Panc1 (cell line): Measurements from ENCODE around the gene C4BPA. TPM values are rescaled to one million over a fixed set of nuclear protein-coding genes. Genes with fewer than 3 reads are reported as not detected.

Experiments
- ATAC-seq: fragments of 200-7000 bp; cut with Tn5 transposase; 2 replicates; pipeline ENCODE4 v1.9.1; 2020; ENCODE audit warnings: mild to moderate bottlenecking, moderate library complexity
- BruUV-seq: library from RNA; stranded (reverse); fragments of 400-500 nt; replicated peaks from 2 replicates; lab custom pipeline; 2021; lab: Mats Ljungman, UMichigan
- CTCF ChIA-PET: fragments of 300-600 bp; sonication (Branson Sonifier 250); formaldehyde crosslinking; loops from one replicate; lab custom pipeline; 2022; ENCODE audit warnings: antibody characterized with exemption; lab: Charles Lee
- POLR2A ChIA-PET: fragments of 300-600 bp; sonication (Branson Sonifier 250); formaldehyde crosslinking; loops from one replicate; lab custom pipeline; 2022; ENCODE audit warnings: antibody characterized with exemption; lab: Charles Lee
- DNase-seq: peaks from one replicate; pipeline ENCODE4 v3.0.0-alpha.2; 2010; ENCODE audit warnings: low read depth, low spot score
- H3K27ac ChIP-seq: 2 replicates; pipeline ENCODE4 v1.5.1; 2011; ENCODE audit warnings: mild to moderate bottlenecking, low read length, inconsistent platforms
- H3K27me3 ChIP-seq: fragments of 200-500 bp; sonication (Bioruptor generic); 2 replicates; pipeline ENCODE4 v1.6.0; 2014; ENCODE audit warnings: low read length, inconsistent platforms; ENCODE audit not compliant: control insufficient read depth, insufficient read depth
- H3K36me3 ChIP-seq: fragments of 200-500 bp; sonication (Bioruptor generic); 2 replicates; pipeline ENCODE4 v1.5.1; 2014; ENCODE audit warnings: inconsistent platforms, mild to moderate bottlenecking, low read length, moderate library complexity; ENCODE audit not compliant: control insufficient read depth, insufficient read depth
- H3K4me1 ChIP-seq: 2 replicates; pipeline ENCODE4 v1.5.1; 2011; ENCODE audit warnings: inconsistent platforms, mild to moderate bottlenecking, low read length, moderate library complexity; ENCODE audit not compliant: control insufficient read depth, insufficient read depth
- H3K4me3 ChIP-seq, 2 experiments: 2 replicates each; pipeline ENCODE4 v1.5.1; 2011 to 2012; ENCODE audit warnings: low read depth in 2 of 2, low read length in 2 of 2, mild to moderate bottlenecking in 2 of 2, inconsistent platforms in 1 of 2, moderate library complexity in 1 of 2
- H3K9me3 ChIP-seq: fragments of 200-500 bp; sonication (Bioruptor generic); 2 replicates; pipeline ENCODE4 v1.5.1; 2014; ENCODE audit warnings: low read depth, mild to moderate bottlenecking, inconsistent platforms, low read length, moderate library complexity; ENCODE audit not compliant: control insufficient read depth, insufficient read depth
- CTCF ChIP-seq: fragments of 450-650 bp; IDR thresholded peaks from 2 replicates; pipeline ENCODE4 v1.5.1; 2017; ENCODE audit warnings: mild to moderate bottlenecking
- POLR2AphosphoS5 ChIP-seq: IDR thresholded peaks from 2 replicates; pipeline ENCODE4 v1.6.1; 2012; ENCODE audit warnings: mild to moderate bottlenecking, low read depth, low read length, moderate library complexity
- REST ChIP-seq, 2 experiments: IDR thresholded peaks; 2 replicates each; pipeline ENCODE4 v1.6.1; 2011 to 2012; ENCODE audit warnings: low read depth in 2 of 2, control low read depth in 1 of 2, low read length in 1 of 2, mild to moderate bottlenecking in 1 of 2, moderate library complexity in 1 of 2; ENCODE audit not compliant: insufficient read depth in 1 of 2
- SIN3A ChIP-seq: IDR thresholded peaks from 2 replicates; pipeline ENCODE4 v1.6.1; 2012; ENCODE audit warnings: low read depth, mild to moderate bottlenecking, low read length, moderate library complexity, borderline replicate concordance; ENCODE audit not compliant: insufficient read depth
- TCF7L2 ChIP-seq: IDR thresholded peaks from 2 replicates; pipeline ENCODE4 v1.6.1; 2011; ENCODE audit warnings: mild to moderate bottlenecking, low read depth, low read length, inconsistent platforms
- in situ Hi-C: cut with HindIII; loops from 2 replicates; pipeline ENCODE4 v1.10.0; 2016; ENCODE audit warnings: low sequenced_read_pairs, low pct_unique_long_range_greater_than_20kb
- intact Hi-C: fragments of 100-400 bp; cut with micrococcal nuclease; formaldehyde crosslinking; loops from one replicate; pipeline ENCODE4 v1.10.0; 2022; ENCODE audit not compliant: unreplicated experiment
- total RNA-seq: library from RNA; stranded (reverse); gene quantifications from one replicate; pipeline ENCODE4 v1.2.1, GENCODE V29; 2021; ENCODE audit not compliant: unreplicated experiment

C4BPA gene
- total RNA-seq, 1 experiment from 2014 or later, result 0.26 TPM

- Histone ChIP-seq H3K9me3 (no peaks in the 10 kb centered on the region), H3K4me1 (0 out of 2 replicates have a peak, but pooled peaks cover 2% of the 10 kb centered on the region), H3K27ac (no peak overlapping the region), H3K27me3 (no peaks in the 10 kb centered on the region), H3K4me3 (no peak overlapping the region), H3K36me3 (peaks cover 2% of the 10 kb centered on the region; the same call in 1 of the 2 replicates)
- no TSS peak for BruUV-seq
- TF ChIP-seq REST (IDR thresholded peaks at IDR 0.05; ENCODE audit: insufficient read depth in 1 of 2, low read depth in 2 of 2, low read length in 1 of 2), result no peak
- POLR2A ChIA-PET, result no interaction called here
- intact Hi-C loops, result no loop called here
- in situ Hi-C loops, result no loop called here
- CTCF ChIA-PET, result no interaction called here
- DNase-seq (no peak), ATAC-seq (no peak)
Measured at GRCh38 chr1:207081806-207082205, 22.2 kb upstream of the C4BPA start.

GRCh38 chr1:207084232-207084631 is 19.8 kb upstream of the C4BPA start:
- Histone ChIP-seq H3K27ac (no peak overlapping the region), H3K9me3 (no peaks in the 10 kb centered on the region), H3K27me3 (no peaks in the 10 kb centered on the region), H3K4me1 (0 out of 2 replicates have a peak, but pooled peaks cover 2% of the 10 kb centered on the region), H3K36me3 (0 out of 2 replicates have a peak, but pooled peaks cover 2% of the 10 kb centered on the region), H3K4me3 (no peak overlapping the region)
- intact Hi-C loops (loop anchor here (1.0 kb wide), 2 partner anchors 321 to 415 kb away; no protein-coding TSS in a partner anchor), in situ Hi-C loops (no loop called here)
- DNase-seq (no peak), ATAC-seq (peak; percentile 27; the same call in 1 of the 2 replicates)
- CTCF ChIA-PET, result interaction anchor here (0.7 to 2.8 kb wide), 3 partner anchors 44 to 415 kb away, joined by 4 to 15 read pairs (median 5); no protein-coding TSS in a partner anchor
- POLR2A ChIA-PET, result no interaction called here
- TF ChIP-seq CTCF (no peak), SIN3A (no peak), TCF7L2 (no peak), POLR2AphosphoS5 (no peak), REST (IDR thresholded peaks at IDR 0.05; ENCODE audit: insufficient read depth in 1 of 2, low read depth in 2 of 2, low read length in 1 of 2) (no peak)
- BruUV-seq, result no TSS peak
